ENCODE data around the gene CCDC40. TPM values are rescaled to one million over a fixed set of nuclear protein-coding genes. Genes with fewer than 3 reads are reported as not detected.
A peak's percentile ranks its signal among the peaks of the same experiment; 100 is the strongest.

The CCDC40 gene
- total RNA-seq, 1 donor, result 0.84 TPM

GRCh38 chr17:80146121-80147034 is 109.9 kb downstream of the CCDC40 start:
- no peaks in the 10 kb centered on the region for H3K9me3 ChIP-seq (ENCODE audit: low read depth, low read length)
- peak overlapping the region; percentile 62 for H3K4me3 ChIP-seq (ENCODE audit: low read length)
- H3K27me3 ChIP-seq (ENCODE audit: insufficient read depth, low read length), result no peaks in the 10 kb centered on the region
- H3K4me1 ChIP-seq (ENCODE audit: insufficient read depth, low read length), result peaks cover 36% of the 10 kb centered on the region

- H3K4me1 ChIP-seq (ENCODE audit: insufficient read depth, low read length), result peaks cover 43% of the 10 kb centered on the region
- peak within 1 kb of the TSS; percentile 62 for H3K4me3 ChIP-seq (ENCODE audit: low read length)
- H3K27me3 ChIP-seq (ENCODE audit: insufficient read depth, low read length), result no peaks in the 10 kb centered on the region
- no peaks in the 10 kb centered on the region for H3K9me3 ChIP-seq (ENCODE audit: low read depth, low read length)
Observed at GRCh38 chr17:80147035-80147822, 110.8 kb downstream of the CCDC40 start, which contains the start of gene EIF4A3. Gene EIF4A3, minus strand, starts transcription at chr17:80147128. Its CDS starts 167 bp downstream, at chr17:80146961.

Other genes starting within 250 kb of the CCDC40 start
- gene CBX8, start 239.6 kb upstream of the CCDC40 start, total RNA-seq, result 1.2 TPM
- 77.2 TPM for gene CBX4, start 197.2 kb upstream of the CCDC40 start, total RNA-seq
- gene TBC1D16, start 770 bp upstream of the CCDC40 start, total RNA-seq, result 0.52 TPM
- 74.7 TPM for gene GAA, start 64.9 kb downstream of the CCDC40 start, total RNA-seq
- gene EIF4A3, start 110.5 kb downstream of the CCDC40 start, total RNA-seq, result 40.1 TPM
- under 0.01 TPM for gene CARD14, start 133.4 kb downstream of the CCDC40 start, total RNA-seq
- 31.3 TPM for gene SGSH, start 183.7 kb downstream of the CCDC40 start, total RNA-seq
- 21.9 TPM for gene SLC26A11, start 183.8 kb downstream of the CCDC40 start, total RNA-seq
- 234 TPM for gene RNF213, start 224.2 kb downstream of the CCDC40 start, total RNA-seq